ENCODE data around the gene TRIP12. TPM values are rescaled to one million over a fixed set of nuclear protein-coding genes. Genes with fewer than 3 reads are reported as not detected.
"Not testable (repeated sequence)": the region's sequence is repeated elsewhere in the genome, so short reads cannot be mapped to it uniquely, and the experiment has no call there.

TRIP12 gene
- total RNA-seq, 1 donor from 2014 or later: 162 TPM

GRCh38 chr2:229836847-229837246, 85.0 kb downstream of the TRIP12 start:
- Histone ChIP-seq H3K4me1 (peaks cover 36% of the 10 kb centered on the region), H3K9me3 (no peaks in the 10 kb centered on the region), H3K27me3 (no peaks in the 10 kb centered on the region), H3K4me3 (no peak overlapping the region), H3K27ac (no peak overlapping the region), H3K36me3 (peaks cover 0 to 27% of the 10 kb centered on the region in 2 donors)
- intact Hi-C loops (cut with DNase I): no loop called here
- no peak for DNase-seq (ENCODE audit: extremely low spot score in 2 of 2)
- TF ChIP-seq POLR2A (IDR thresholded peaks at IDR 0.05) (no peak), CTCF (IDR thresholded peaks at IDR 0.05) (no peak), POLR2AphosphoS5 (IDR thresholded peaks at IDR 0.05; ENCODE audit: insufficient read depth in 1 of 2, low read depth in 1 of 2) (no peak)

- Histone ChIP-seq H3K9me3 (no peaks in the 10 kb centered on the region), H3K36me3 (peaks cover 0 to 33% of the 10 kb centered on the region in 2 donors), H3K27ac (no peak overlapping the region), H3K27me3 (no peaks in the 10 kb centered on the region), H3K4me3 (no peak overlapping the region), H3K4me1 (peaks cover 36% of the 10 kb centered on the region)
- no peak for TF ChIP-seq POLR2A (IDR thresholded peaks at IDR 0.05)
- TF ChIP-seq CTCF (IDR thresholded peaks at IDR 0.05): no peak
- no peak for TF ChIP-seq POLR2AphosphoS5 (IDR thresholded peaks at IDR 0.05; ENCODE audit: insufficient read depth in 1 of 2, low read depth in 1 of 2)
- intact Hi-C loops (cut with DNase I): no loop called here
- DNase-seq (ENCODE audit: extremely low spot score in 2 of 2): no peak
These were observed 86.1 kb downstream of the TRIP12 start for GRCh38 chr2:229835596-229836283.

- H3K36me3 ChIP-seq: peaks cover 0 to 39% of the 10 kb centered on the region in 2 donors
- DNase-seq (ENCODE audit: extremely low spot score in 2 of 2); intact Hi-C loops (cut with DNase I); H3K27ac ChIP-seq; H3K9me3 ChIP-seq; H3K27me3 ChIP-seq; H3K4me3 ChIP-seq: not testable (repeated sequence)
- peaks cover 36% of the 10 kb centered on the region for H3K4me1 ChIP-seq
These were observed 87.4 kb downstream of the TRIP12 start for GRCh38 chr2:229834368-229834767.

- TF ChIP-seq CTCF (IDR thresholded peaks at IDR 0.05): no peak
- no peak for TF ChIP-seq POLR2A (IDR thresholded peaks at IDR 0.05)
- no peak for TF ChIP-seq POLR2AphosphoS5 (IDR thresholded peaks at IDR 0.05; ENCODE audit: insufficient read depth in 1 of 2, low read depth in 1 of 2)
- H3K9me3 ChIP-seq: no peaks in the 10 kb centered on the region
- DNase-seq (ENCODE audit: extremely low spot score in 2 of 2): no peak
- H3K36me3 ChIP-seq: peaks cover 0 to 44% of the 10 kb centered on the region in 2 donors
- no peak overlapping the region for H3K4me3 ChIP-seq
- H3K4me1 ChIP-seq: peaks cover 36% of the 10 kb centered on the region
- intact Hi-C loops (cut with DNase I): no loop called here
- no peak overlapping the region for H3K27ac ChIP-seq
- H3K27me3 ChIP-seq: no peaks in the 10 kb centered on the region
These were observed 89.3 kb downstream of the TRIP12 start for GRCh38 chr2:229832510-229832898.

GRCh38 chr2:229831805-229832509, 89.9 kb downstream of the TRIP12 start:
- no peak overlapping the region for H3K4me3 ChIP-seq
- no peak for DNase-seq (ENCODE audit: extremely low spot score in 2 of 2)
- no peaks in the 10 kb centered on the region for H3K9me3 ChIP-seq
- H3K4me1 ChIP-seq: peaks cover 36% of the 10 kb centered on the region
- peaks cover 0 to 50% of the 10 kb centered on the region in 2 donors for H3K36me3 ChIP-seq
- intact Hi-C loops (cut with DNase I): no loop called here
- no peak for TF ChIP-seq POLR2AphosphoS5 (IDR thresholded peaks at IDR 0.05; ENCODE audit: insufficient read depth in 1 of 2, low read depth in 1 of 2)
- no peak for TF ChIP-seq CTCF (IDR thresholded peaks at IDR 0.05)
- no peak for TF ChIP-seq POLR2A (IDR thresholded peaks at IDR 0.05)
- H3K27me3 ChIP-seq: no peaks in the 10 kb centered on the region
- no peak overlapping the region for H3K27ac ChIP-seq
